WTC11 (cell line): ENCODE data around the gene OR6C68. TPM values are rescaled to one million over a fixed set of nuclear protein-coding genes. Genes with fewer than 3 reads are reported as not detected.
A peak's percentile ranks its signal among the peaks of the same experiment; 100 is the strongest.
"Not testable (repeated sequence)": the region's sequence is repeated elsewhere in the genome, so short reads cannot be mapped to it uniquely, and the experiment has no call there.

ENCODE experiments used
- ATAC-seq: fragments of 200-7000 bp; cut with Tn5 transposase; 2 replicates; pipeline ENCODE4 v1.10.0; 2021; ENCODE audit warnings: mild to moderate bottlenecking, moderate library complexity
- CTCF ChIA-PET: fragments of 300-600 bp; sonication (Branson Sonifier 250); formaldehyde crosslinking; loops from one replicate; lab custom pipeline; 2021; ENCODE audit warnings: antibody characterized with exemption; lab: Charles Lee
- POLR2A ChIA-PET: fragments of 350-600 bp; sonication (Branson Sonifier 250); formaldehyde crosslinking; loops from one replicate; lab custom pipeline; 2021; ENCODE audit warnings: antibody characterized with exemption; lab: Charles Lee
- DNase-seq: peaks from one replicate; pipeline ENCODE4 v3.0.0; 2021; ENCODE audit warnings: low spot score
- H3K27ac Mint-ChIP-seq: 2 replicates; pipeline ENCODE4 v1.8.0; 2021; ENCODE audit warnings: mixed read lengths
- H3K27me3 Mint-ChIP-seq: 2 replicates; pipeline ENCODE4 v1.8.0; 2021; ENCODE audit warnings: low read depth, mild to moderate bottlenecking, moderate library complexity, mixed read lengths
- H3K36me3 Mint-ChIP-seq: 2 replicates; pipeline ENCODE4 v1.8.0; 2021; ENCODE audit warnings: mixed read lengths
- H3K4me1 Mint-ChIP-seq: 2 replicates; pipeline ENCODE4 v1.8.0; 2022; ENCODE audit warnings: mixed read lengths
- H3K4me3 Mint-ChIP-seq: 2 replicates; pipeline ENCODE4 v1.8.0; 2021; ENCODE audit warnings: mild to moderate bottlenecking, moderate library complexity, mixed read lengths
- H3K9me3 Mint-ChIP-seq: 2 replicates; pipeline ENCODE4 v1.8.0; 2021; ENCODE audit warnings: mixed read lengths
- ATF6 ChIP-seq: sonication (generic); formaldehyde crosslinking; IDR thresholded peaks from 2 replicates; pipeline ENCODE4 v1.8.1; 2023; ENCODE audit warnings: mild to moderate bottlenecking, missing genetic modification reagents
- CDX4 ChIP-seq: fragments of 250-450 bp; sonication (Bioruptor Pico); IDR thresholded peaks from 2 replicates; pipeline ENCODE4 v1.9.0; 2021; ENCODE audit warnings: moderate library complexity, mild to moderate bottlenecking, inconsistent platforms, borderline replicate concordance
- E2F4 ChIP-seq: sonication (generic); formaldehyde crosslinking; IDR thresholded peaks from 2 replicates; pipeline ENCODE4 v1.8.1; 2022; ENCODE audit warnings: low read depth, mild to moderate bottlenecking, moderate library complexity, missing genetic modification reagents, borderline replicate concordance
- E2F5 ChIP-seq: sonication (generic); formaldehyde crosslinking; IDR thresholded peaks from 2 replicates; pipeline ENCODE4 v1.8.1; 2022; ENCODE audit warnings: mild to moderate bottlenecking, moderate library complexity, missing genetic modification reagents
- ESRRA ChIP-seq: sonication (generic); formaldehyde crosslinking; IDR thresholded peaks from 2 replicates; pipeline ENCODE4 v1.8.1; 2022; ENCODE audit warnings: mild to moderate bottlenecking, missing genetic modification reagents, borderline replicate concordance
- ETV6 ChIP-seq: sonication (generic); formaldehyde crosslinking; IDR thresholded peaks from 2 replicates; pipeline ENCODE4 v1.8.1; 2022; ENCODE audit warnings: mild to moderate bottlenecking, missing genetic modification reagents
- FOXK1 ChIP-seq: sonication (generic); formaldehyde crosslinking; IDR thresholded peaks from 2 replicates; pipeline ENCODE4 v1.8.0; 2022; ENCODE audit warnings: mild to moderate bottlenecking, moderate library complexity, missing genetic modification reagents
- GRHL2 ChIP-seq: fragments of 250-450 bp; sonication (Bioruptor Pico); IDR thresholded peaks from 2 replicates; pipeline ENCODE4 v1.8.0; 2022; ENCODE audit warnings: mild to moderate bottlenecking, moderate library complexity; ENCODE audit not compliant: insufficient replicate concordance, severe bottlenecking
- MAX ChIP-seq: sonication (generic); formaldehyde crosslinking; IDR thresholded peaks from 2 replicates; pipeline ENCODE4 v1.8.0; 2022; ENCODE audit warnings: mild to moderate bottlenecking, missing genetic modification reagents
- MLX ChIP-seq: sonication (generic); formaldehyde crosslinking; IDR thresholded peaks from 2 replicates; pipeline ENCODE4 v1.8.1; 2023; ENCODE audit warnings: mild to moderate bottlenecking, missing genetic modification reagents, moderate library complexity
- NR1H2 ChIP-seq: sonication (generic); formaldehyde crosslinking; IDR thresholded peaks from 2 replicates; pipeline ENCODE4 v1.9.0; 2021; ENCODE audit warnings: mild to moderate bottlenecking, moderate library complexity, missing genetic modification reagents
- NR2C2 ChIP-seq: sonication (generic); formaldehyde crosslinking; IDR thresholded peaks from 2 replicates; pipeline ENCODE4 v1.8.0; 2022; ENCODE audit warnings: mild to moderate bottlenecking, missing genetic modification reagents
- SMAD4 ChIP-seq: sonication (generic); formaldehyde crosslinking; IDR thresholded peaks from 2 replicates; pipeline ENCODE4 v1.8.0; 2022; ENCODE audit warnings: mild to moderate bottlenecking, missing genetic modification reagents
- SP1 ChIP-seq: sonication (generic); formaldehyde crosslinking; conservative IDR thresholded peaks from 2 replicates; pipeline ENCODE4 v1.8.1; 2022; ENCODE audit warnings: missing genetic modification reagents
- TP53 ChIP-seq: sonication (generic); formaldehyde crosslinking; IDR thresholded peaks from 2 replicates; pipeline ENCODE4 v1.8.1; 2023; ENCODE audit warnings: mild to moderate bottlenecking, missing genetic modification reagents
- USF1 ChIP-seq: sonication (generic); formaldehyde crosslinking; IDR thresholded peaks from 2 replicates; pipeline ENCODE4 v1.8.0; 2022; ENCODE audit warnings: mild to moderate bottlenecking, missing genetic modification reagents
- ZNF263 ChIP-seq: sonication (generic); formaldehyde crosslinking; IDR thresholded peaks from 2 replicates; pipeline ENCODE4 v1.8.1; 2022; ENCODE audit warnings: low read depth, mild to moderate bottlenecking, moderate library complexity, missing genetic modification reagents
- ZNF512 ChIP-seq: sonication (generic); formaldehyde crosslinking; IDR thresholded peaks from 2 replicates; pipeline ENCODE4 v1.8.1; 2022; ENCODE audit warnings: missing genetic modification reagents, borderline replicate concordance
- total RNA-seq: library from RNA; stranded (reverse); gene quantifications from 3 replicates; pipeline ENCODE4 v1.2.3, GENCODE V29; 2021

The OR6C68 gene
- total RNA-seq, 1 experiment from 2014 or later = not detected

GRCh38 chr12:55472264-55472663, 19.9 kb upstream of the OR6C68 start:
- CTCF ChIA-PET = no interaction called here
- no peak for TF ChIP-seq FOXK1 (CRISPR knock-in tag)
- TF ChIP-seq ZNF263 (CRISPR knock-in tag) = no peak
- TF ChIP-seq CDX4 = no peak
- TF ChIP-seq ATF6 (CRISPR knock-in tag) = no peak
- TF ChIP-seq NR1H2 (CRISPR knock-in tag) = no peak
- no peak for TF ChIP-seq MAX
- TF ChIP-seq USF1 (CRISPR knock-in tag) = no peak
- TF ChIP-seq E2F4 (CRISPR knock-in tag) = no peak
- TF ChIP-seq SP1 (CRISPR knock-in tag) = no peak
- no peak for TF ChIP-seq ZNF512 (CRISPR knock-in tag)
- TF ChIP-seq TP53 (CRISPR knock-in tag) = no peak
- TF ChIP-seq ETV6 (CRISPR knock-in tag) = no peak
- TF ChIP-seq MLX (CRISPR knock-in tag) = no peak
- TF ChIP-seq GRHL2 (CRISPR knock-in tag) = no peak
- no peak for TF ChIP-seq ESRRA
- no peak for TF ChIP-seq SMAD4 (CRISPR knock-in tag)
- no peak for TF ChIP-seq E2F5 (CRISPR knock-in tag)
- no peak for TF ChIP-seq NR2C2 (CRISPR knock-in tag)
- DNase-seq = no peak
- H3K4me3 Mint-ChIP-seq = no peak overlapping the region
- H3K36me3 Mint-ChIP-seq = no peaks in the 10 kb centered on the region
- no peak for ATAC-seq
- no peaks in the 10 kb centered on the region for H3K27me3 Mint-ChIP-seq
- no peak overlapping the region for H3K27ac Mint-ChIP-seq
- POLR2A ChIA-PET = no interaction called here
- no peaks in the 10 kb centered on the region for H3K9me3 Mint-ChIP-seq
- H3K4me1 Mint-ChIP-seq = peaks cover 9% of the 10 kb centered on the region

- H3K27me3 Mint-ChIP-seq, H3K36me3 Mint-ChIP-seq, CTCF ChIA-PET, H3K27ac Mint-ChIP-seq, H3K4me3 Mint-ChIP-seq, ATAC-seq, POLR2A ChIA-PET, DNase-seq: not testable (repeated sequence)
- Mint-ChIP-seq H3K9me3 (peaks cover 12% of the 10 kb centered on the region), H3K4me1 (peaks cover 12% of the 10 kb centered on the region)
Observed at GRCh38 chr12:55479136-55479535, 13.0 kb upstream of the OR6C68 start.

- H3K36me3 Mint-ChIP-seq, H3K27me3 Mint-ChIP-seq, ATAC-seq, CTCF ChIA-PET, POLR2A ChIA-PET: not testable (repeated sequence)
- peak; percentile 69 for DNase-seq
- H3K27ac Mint-ChIP-seq = peak overlapping the region; percentile 88; the same call in 1 of the 2 replicates
- H3K4me3 Mint-ChIP-seq = peak overlapping the region; percentile 73
- H3K4me1 Mint-ChIP-seq = peaks cover 12% of the 10 kb centered on the region
- peaks cover 15% of the 10 kb centered on the region for H3K9me3 Mint-ChIP-seq
Observed at GRCh38 chr12:55484284-55484683, 7.9 kb upstream of the OR6C68 start.
